Fibroblast of mammary gland (primary cell): ENCODE measurements around the gene MAFF.
A peak's percentile ranks its signal among the peaks of the same experiment; 100 is the strongest.

Experiments used
- DNase-seq: peaks from one replicate; pipeline ENCODE4 v3.0.0-alpha.2; 2010; ENCODE audit warnings: low read depth
- H3K4me3 ChIP-seq: 2 replicates; pipeline ENCODE4 v1.5.1; 2011; ENCODE audit warnings: low read depth, mild to moderate bottlenecking, low read length, moderate library complexity; ENCODE audit not compliant: control insufficient read depth
- TF ChIP-seq, protein P1 (sequence below): conservative IDR thresholded peaks from 2 replicates; pipeline ENCODE4 v1.5.1; 2011; ENCODE audit warnings: low read depth, low read length, inconsistent platforms; ENCODE audit not compliant: control insufficient read depth, insufficient read depth

MAFF gene

DNA sequence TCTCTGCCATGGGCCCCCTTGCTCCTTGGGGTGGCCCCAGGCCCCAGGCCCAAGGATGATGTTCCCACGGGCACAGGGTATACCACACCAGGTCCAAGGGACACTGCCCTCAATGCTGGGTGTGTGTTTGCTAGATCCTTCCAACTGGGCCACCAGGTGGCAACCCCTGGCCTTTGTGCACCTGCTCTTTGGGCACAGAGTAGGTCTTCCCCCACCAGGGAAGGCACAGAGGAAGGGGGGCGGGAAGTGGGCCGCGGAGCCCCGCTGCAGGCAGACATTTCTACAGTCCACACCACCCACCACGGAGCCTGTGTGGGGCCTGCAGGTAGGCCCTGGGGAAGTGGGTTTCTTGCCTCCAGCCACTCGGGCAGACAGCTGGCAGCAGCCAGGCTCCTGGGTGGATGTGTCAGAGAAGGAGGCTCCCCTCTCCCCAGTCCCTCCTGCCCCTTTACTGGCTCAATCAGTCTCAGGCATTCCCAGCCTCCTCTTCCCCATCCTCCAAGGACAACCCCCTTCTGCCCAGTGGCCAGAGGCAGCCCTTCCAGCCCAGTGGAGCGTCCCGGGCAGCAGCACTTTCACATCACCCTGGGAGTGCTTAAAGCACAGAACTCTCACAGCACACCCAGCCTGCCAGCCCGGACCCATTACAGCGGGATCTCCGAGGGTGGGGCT, 21.6 kb downstream of the MAFF start:
- TF ChIP-seq, protein P1, sequence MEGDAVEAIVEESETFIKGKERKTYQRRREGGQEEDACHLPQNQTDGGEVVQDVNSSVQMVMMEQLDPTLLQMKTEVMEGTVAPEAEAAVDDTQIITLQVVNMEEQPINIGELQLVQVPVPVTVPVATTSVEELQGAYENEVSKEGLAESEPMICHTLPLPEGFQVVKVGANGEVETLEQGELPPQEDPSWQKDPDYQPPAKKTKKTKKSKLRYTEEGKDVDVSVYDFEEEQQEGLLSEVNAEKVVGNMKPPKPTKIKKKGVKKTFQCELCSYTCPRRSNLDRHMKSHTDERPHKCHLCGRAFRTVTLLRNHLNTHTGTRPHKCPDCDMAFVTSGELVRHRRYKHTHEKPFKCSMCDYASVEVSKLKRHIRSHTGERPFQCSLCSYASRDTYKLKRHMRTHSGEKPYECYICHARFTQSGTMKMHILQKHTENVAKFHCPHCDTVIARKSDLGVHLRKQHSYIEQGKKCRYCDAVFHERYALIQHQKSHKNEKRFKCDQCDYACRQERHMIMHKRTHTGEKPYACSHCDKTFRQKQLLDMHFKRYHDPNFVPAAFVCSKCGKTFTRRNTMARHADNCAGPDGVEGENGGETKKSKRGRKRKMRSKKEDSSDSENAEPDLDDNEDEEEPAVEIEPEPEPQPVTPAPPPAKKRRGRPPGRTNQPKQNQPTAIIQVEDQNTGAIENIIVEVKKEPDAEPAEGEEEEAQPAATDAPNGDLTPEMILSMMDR: no peak
- DNase-seq: no peak
- H3K4me3 ChIP-seq: no peak overlapping the region

DNA sequence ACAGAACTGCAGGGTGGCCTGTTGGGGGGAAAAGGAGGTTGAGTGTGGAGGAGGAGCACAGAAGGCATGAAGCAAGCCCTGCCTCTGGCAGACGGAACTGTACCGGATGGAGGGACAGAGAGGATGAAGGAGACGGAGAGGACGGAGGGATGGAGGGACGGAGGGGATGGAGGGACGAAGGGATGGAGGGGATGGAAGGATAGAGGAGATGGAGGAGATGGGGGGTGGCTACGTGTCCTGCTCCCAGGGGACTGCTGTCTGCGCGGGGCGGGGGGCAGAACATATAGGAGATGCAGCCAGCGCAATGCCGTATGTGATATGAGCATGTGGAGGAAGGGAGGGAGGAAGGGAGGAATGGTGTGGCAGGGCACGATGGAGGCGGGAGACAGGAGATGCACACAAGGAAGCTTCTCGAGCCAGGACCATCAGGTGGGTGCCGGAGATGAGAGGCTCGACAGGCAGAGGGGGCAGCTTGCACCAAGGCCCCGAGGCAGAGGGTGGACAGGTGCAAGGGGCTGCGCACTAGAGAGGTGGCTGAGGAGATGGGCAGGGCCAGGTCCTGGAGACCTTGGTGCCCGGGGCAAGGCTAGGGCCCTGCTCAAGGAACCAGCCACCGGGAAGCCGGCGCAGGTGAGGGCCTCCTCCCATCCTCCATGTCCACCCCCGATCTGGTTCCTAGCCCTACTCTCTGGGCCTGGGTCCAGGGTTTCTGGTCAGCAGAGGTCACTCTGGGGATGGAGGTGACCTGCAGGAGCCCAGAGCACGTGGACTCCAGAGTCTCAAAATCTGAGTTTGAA, 25.3 kb downstream of the MAFF start:
- H3K4me3 ChIP-seq: no peak overlapping the region
- no peak for DNase-seq
- TF ChIP-seq, protein P1: no peak

DNA sequence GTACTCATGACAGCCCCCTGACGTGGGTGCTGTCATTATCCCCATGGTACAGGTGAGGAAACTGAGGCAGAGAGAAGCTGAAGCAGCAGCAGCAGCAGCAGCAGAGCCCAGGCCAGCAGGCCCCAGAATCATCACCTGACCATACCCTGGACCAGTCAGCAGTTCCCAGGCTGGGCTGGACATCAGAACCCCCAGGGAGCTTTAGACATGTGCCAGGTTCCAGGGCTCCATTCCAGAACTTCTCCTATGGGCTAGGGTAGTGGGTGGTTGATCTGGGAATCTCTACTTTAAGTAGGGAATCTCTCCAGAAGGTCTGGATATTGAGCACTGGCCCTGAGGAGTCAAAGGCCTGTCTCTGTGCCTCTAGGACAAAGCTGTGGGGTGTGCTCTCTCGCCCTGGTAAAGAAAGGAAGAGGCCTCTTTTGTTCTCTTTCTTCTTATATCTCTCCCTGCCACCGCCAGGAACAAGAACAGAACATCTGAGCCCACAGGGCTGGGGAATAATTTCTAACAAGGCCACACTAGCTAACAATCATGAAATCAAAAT, 26.6 kb downstream of the MAFF start:
- TF ChIP-seq, protein P1: no peak
- DNase-seq: no peak
- no peak overlapping the region for H3K4me3 ChIP-seq

DNA sequence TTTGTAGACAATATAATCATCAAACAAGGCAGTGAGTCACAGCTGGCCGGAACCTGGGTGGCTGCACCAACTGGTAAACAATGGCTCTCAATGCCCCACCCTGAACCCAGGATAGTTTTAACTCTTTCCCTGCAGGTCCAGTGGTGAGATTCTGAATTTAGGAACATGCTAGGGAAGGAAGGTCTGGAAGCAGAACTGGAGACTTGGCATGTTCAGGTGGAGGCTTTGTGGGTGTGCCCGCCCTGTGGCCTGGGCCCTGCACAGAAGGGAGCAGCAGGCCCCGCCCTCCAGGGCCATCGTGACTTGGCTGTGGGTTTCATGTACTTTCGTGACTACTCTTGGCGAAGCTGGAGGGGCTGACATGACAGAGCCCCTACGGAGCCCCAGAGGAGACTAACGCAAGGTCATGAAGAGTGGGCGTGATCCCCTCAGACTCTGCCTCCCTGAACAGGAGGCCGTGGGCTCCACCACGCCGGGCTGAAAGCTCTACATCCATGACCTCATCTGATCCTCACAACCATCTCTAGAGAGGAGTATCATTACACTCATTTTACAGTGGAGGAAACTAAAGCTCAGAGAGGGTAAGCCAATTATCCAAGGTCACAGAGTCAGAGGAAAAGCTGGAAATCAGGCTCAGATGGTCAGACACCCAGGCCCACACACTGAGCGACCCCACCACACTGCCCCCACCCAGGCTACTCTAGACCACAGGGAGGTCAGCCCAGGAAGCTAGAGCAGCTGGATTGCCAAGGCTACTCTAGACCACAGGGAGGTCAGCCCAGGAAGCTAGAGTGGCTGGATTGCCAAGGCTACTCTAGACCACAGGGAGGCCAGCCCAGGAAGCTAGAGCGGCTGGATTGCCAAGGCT, 27.3 kb downstream of the MAFF start:
- DNase-seq: peak; percentile 74

DNA sequence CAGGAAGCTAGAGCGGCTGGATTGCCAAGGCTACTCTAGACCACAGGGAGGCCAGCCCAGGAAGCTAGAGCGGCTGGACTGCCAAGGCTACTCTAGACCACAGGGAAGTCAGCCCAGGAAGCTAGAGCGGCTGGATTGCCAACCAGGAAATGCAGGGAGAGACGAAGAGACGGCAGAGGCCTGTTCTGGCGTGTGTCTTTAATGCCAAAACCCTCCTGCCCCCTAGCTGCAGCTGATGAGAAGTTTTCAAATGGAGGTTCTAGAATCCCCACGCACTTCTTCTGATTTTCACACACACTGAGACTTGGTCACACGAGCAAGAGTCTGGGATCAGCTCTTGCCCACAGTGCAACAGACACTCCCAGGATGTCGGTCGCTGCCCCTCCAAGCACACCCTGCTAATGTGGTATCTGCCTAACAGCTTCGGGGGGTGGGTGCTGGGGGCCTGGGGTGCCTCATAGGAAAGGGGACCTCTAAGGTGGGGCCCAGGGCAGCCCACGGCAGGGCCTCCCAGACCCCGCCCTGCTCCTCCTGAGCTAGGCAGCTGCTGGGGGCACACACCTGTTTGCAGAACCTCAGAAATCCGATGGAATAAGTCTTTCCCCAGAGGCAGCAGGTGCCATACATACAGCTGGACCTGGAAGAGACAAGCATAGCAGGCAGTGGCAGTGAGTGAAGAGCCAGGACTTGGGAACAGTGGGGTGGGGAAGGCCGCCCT, 28.5 kb downstream of the MAFF start:
- H3K4me3 ChIP-seq: no peak overlapping the region
- peak; percentile 47 for DNase-seq
- TF ChIP-seq, protein P1: peak; percentile 10

More for the DNA sequence above, 27.3 kb downstream of the MAFF start:
- TF ChIP-seq, protein P1: no peak
- no peak overlapping the region for H3K4me3 ChIP-seq

DNA sequence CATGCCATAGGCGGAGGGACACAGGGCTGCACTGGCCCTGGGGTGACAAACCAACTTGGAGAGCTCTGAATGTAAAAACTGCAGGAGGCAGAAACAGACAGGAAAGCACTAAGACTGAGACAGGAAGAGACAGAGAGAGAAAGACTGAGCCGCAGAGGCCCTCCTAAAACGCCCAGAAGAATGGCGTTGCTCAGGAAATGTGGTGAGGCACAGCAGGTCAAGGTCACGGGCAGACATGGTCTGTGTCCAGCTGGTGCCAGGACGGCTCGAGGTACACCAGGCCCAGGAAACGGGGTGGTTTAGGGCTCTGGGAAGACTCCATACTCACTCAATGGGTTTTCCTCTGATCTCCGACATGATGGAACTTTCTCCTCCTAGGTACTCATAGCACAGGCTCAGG, 29.1 kb downstream of the MAFF start:
- TF ChIP-seq, protein P1: no peak
- no peak overlapping the region for H3K4me3 ChIP-seq

More for the DNA sequence above, 29.1 kb downstream of the MAFF start:
- DNase-seq: no peak
